GM18868 (cell line): ENCODE results near the gene SMARCA2.
A peak's percentile ranks its signal among the peaks of the same experiment; 100 is the strongest.

Source experiments
- ATAC-seq: cut with Tn5 transposase; IDR thresholded peaks from one replicate; pipeline ENCODE4 v1.9.1; 2021; ENCODE audit warnings: mild to moderate bottlenecking, moderate library complexity; ENCODE audit not compliant: unreplicated experiment

The SMARCA2 gene

GRCh38 chr9:2086971-2087370, 71.8 kb downstream of the SMARCA2 start:
- peak; percentile 70 for ATAC-seq

GRCh38 chr9:2087500-2088313, 72.6 kb downstream of the SMARCA2 start:
- peak; percentile 56 for ATAC-seq

- ATAC-seq = no peak
Observed at GRCh38 chr9:2093920-2094597, 78.9 kb downstream of the SMARCA2 start.

- ATAC-seq = no peak
Observed at GRCh38 chr9:2096376-2096970, 81.3 kb downstream of the SMARCA2 start.

- ATAC-seq = no peak
Observed at GRCh38 chr9:2106666-2107065, 91.5 kb downstream of the SMARCA2 start.

- ATAC-seq = no peak
Observed at GRCh38 chr9:2107906-2108451, 92.8 kb downstream of the SMARCA2 start.

- no peak for ATAC-seq
Observed at GRCh38 chr9:2109069-2109650, 94.0 kb downstream of the SMARCA2 start.

GRCh38 chr9:2110036-2110435, 94.9 kb downstream of the SMARCA2 start:
- no peak for ATAC-seq

- no peak for ATAC-seq
Observed at GRCh38 chr9:2116073-2116472, 100.9 kb downstream of the SMARCA2 start.

GRCh38 chr9:2117527-2117926, 102.4 kb downstream of the SMARCA2 start:
- ATAC-seq = no peak

GRCh38 chr9:2119566-2119965, 104.4 kb downstream of the SMARCA2 start:
- no peak for ATAC-seq

GRCh38 chr9:2120926-2121689, 106.0 kb downstream of the SMARCA2 start:
- no peak for ATAC-seq

GRCh38 chr9:2122299-2122698, 107.2 kb downstream of the SMARCA2 start:
- ATAC-seq = no peak

GRCh38 chr9:2125906-2126305, 110.8 kb downstream of the SMARCA2 start:
- peak; percentile 93 for ATAC-seq

GRCh38 chr9:2126331-2126803, 111.2 kb downstream of the SMARCA2 start:
- ATAC-seq = no peak

- no peak for ATAC-seq
Observed at GRCh38 chr9:2127486-2127885, 112.3 kb downstream of the SMARCA2 start.

GRCh38 chr9:2128141-2128540, 113.0 kb downstream of the SMARCA2 start:
- no peak for ATAC-seq

- no peak for ATAC-seq
Observed at GRCh38 chr9:2128618-2129017, 113.5 kb downstream of the SMARCA2 start.

- ATAC-seq = no peak
Observed at GRCh38 chr9:2130941-2131340, 115.8 kb downstream of the SMARCA2 start.

- ATAC-seq = no peak
Observed at GRCh38 chr9:2132484-2133082, 117.4 kb downstream of the SMARCA2 start.
